ENCODE results near the gene AMOTL2. TPM values are rescaled to one million over a fixed set of nuclear protein-coding genes. Genes with fewer than 3 reads are reported as not detected.

The AMOTL2 gene
- total and polyA plus RNA-seq, 4 donors, result 4.2 to 16.7 (median 9.4) TPM

- DNase-seq (ENCODE audit: low spot score), result no peak
- H3K27me3 ChIP-seq (ENCODE audit: control insufficient read depth in 4 of 4, insufficient read depth in 4 of 4, low read length in 3 of 4), result no peaks in the 10 kb centered on the region
- no peak overlapping the region for H3K4me3 ChIP-seq (ENCODE audit: low read depth in 1 of 3, low read length in 3 of 3)
- no peak overlapping the region for H3K9ac ChIP-seq (ENCODE audit: low read depth in 1 of 2, low read length in 2 of 2)
- WGBS, result 72% methylated on average over 5 of the region's 5 CpGs
- no peaks in the 10 kb centered on the region for H3K36me3 ChIP-seq (ENCODE audit: control insufficient read depth in 4 of 4, insufficient read depth in 3 of 4, low read depth in 1 of 4, low read length in 3 of 4)
- TF ChIP-seq HNF4A (conservative IDR thresholded peaks at IDR 0.05) (no peak), FOXA1 (IDR thresholded peaks at IDR 0.05) (no peak), TAF1 (conservative IDR thresholded peaks at IDR 0.05) (no peak), EGR1 (IDR thresholded peaks at IDR 0.05; ENCODE audit: low read depth in 2 of 2) (no peak), MAX (IDR thresholded peaks at IDR 0.05) (no peak), RXRA (IDR thresholded peaks at IDR 0.05) (no peak)
- TF ChIP-seq, protein P1, sequence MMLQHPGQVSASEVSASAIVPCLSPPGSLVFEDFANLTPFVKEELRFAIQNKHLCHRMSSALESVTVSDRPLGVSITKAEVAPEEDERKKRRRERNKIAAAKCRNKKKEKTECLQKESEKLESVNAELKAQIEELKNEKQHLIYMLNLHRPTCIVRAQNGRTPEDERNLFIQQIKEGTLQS (IDR thresholded peaks at IDR 0.05), result no peak
- TF ChIP-seq, protein P2, sequence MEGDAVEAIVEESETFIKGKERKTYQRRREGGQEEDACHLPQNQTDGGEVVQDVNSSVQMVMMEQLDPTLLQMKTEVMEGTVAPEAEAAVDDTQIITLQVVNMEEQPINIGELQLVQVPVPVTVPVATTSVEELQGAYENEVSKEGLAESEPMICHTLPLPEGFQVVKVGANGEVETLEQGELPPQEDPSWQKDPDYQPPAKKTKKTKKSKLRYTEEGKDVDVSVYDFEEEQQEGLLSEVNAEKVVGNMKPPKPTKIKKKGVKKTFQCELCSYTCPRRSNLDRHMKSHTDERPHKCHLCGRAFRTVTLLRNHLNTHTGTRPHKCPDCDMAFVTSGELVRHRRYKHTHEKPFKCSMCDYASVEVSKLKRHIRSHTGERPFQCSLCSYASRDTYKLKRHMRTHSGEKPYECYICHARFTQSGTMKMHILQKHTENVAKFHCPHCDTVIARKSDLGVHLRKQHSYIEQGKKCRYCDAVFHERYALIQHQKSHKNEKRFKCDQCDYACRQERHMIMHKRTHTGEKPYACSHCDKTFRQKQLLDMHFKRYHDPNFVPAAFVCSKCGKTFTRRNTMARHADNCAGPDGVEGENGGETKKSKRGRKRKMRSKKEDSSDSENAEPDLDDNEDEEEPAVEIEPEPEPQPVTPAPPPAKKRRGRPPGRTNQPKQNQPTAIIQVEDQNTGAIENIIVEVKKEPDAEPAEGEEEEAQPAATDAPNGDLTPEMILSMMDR (IDR thresholded peaks at IDR 0.05; ENCODE audit: low read depth, low read length, missing input control), result no peak
- TF ChIP-seq, protein P3, sequence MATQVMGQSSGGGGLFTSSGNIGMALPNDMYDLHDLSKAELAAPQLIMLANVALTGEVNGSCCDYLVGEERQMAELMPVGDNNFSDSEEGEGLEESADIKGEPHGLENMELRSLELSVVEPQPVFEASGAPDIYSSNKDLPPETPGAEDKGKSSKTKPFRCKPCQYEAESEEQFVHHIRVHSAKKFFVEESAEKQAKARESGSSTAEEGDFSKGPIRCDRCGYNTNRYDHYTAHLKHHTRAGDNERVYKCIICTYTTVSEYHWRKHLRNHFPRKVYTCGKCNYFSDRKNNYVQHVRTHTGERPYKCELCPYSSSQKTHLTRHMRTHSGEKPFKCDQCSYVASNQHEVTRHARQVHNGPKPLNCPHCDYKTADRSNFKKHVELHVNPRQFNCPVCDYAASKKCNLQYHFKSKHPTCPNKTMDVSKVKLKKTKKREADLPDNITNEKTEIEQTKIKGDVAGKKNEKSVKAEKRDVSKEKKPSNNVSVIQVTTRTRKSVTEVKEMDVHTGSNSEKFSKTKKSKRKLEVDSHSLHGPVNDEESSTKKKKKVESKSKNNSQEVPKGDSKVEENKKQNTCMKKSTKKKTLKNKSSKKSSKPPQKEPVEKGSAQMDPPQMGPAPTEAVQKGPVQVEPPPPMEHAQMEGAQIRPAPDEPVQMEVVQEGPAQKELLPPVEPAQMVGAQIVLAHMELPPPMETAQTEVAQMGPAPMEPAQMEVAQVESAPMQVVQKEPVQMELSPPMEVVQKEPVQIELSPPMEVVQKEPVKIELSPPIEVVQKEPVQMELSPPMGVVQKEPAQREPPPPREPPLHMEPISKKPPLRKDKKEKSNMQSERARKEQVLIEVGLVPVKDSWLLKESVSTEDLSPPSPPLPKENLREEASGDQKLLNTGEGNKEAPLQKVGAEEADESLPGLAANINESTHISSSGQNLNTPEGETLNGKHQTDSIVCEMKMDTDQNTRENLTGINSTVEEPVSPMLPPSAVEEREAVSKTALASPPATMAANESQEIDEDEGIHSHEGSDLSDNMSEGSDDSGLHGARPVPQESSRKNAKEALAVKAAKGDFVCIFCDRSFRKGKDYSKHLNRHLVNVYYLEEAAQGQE (IDR thresholded peaks at IDR 0.05), result no peak
- H3K27ac ChIP-seq (ENCODE audit: low read depth in 1 of 2, low read length in 2 of 2), result peak overlapping the region; percentile 57 to 72
- peaks cover 18 to 71% (median 60%) of the 10 kb centered on the region in 4 donors for H3K4me1 ChIP-seq (ENCODE audit: control insufficient read depth in 4 of 4, insufficient read depth in 4 of 4, low read length in 3 of 4)
- H3K9me3 ChIP-seq (ENCODE audit: control insufficient read depth in 4 of 4, low read length in 3 of 4), result no peaks in the 10 kb centered on the region
These were observed 62.6 kb downstream of the AMOTL2 start for GRCh38 chr3:134311693-134312071.

DNA sequence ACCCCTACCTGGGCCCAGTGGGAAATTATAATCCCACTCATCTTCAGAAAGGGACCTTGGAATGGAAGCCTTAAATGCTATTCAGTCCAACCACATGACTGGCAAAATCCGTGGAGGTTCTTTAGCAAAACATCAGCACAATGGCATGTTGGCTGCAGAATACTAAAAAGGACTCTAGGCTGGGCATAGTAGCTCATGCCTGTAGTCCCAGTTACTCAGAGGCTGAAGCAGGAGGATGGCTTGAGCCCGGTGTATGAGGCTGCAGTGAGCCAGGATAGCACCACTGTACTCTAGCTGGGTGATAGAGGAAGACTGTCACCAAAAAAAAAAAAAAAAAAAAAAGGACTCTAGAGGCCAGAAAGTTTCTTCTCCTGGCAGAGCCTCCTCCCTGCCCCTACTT lies 63.0 kb downstream of the AMOTL2 start:
- WGBS, result 76% methylated on average over 2 of the region's 2 CpGs
- Histone ChIP-seq H3K36me3 (ENCODE audit: control insufficient read depth in 4 of 4, insufficient read depth in 3 of 4, low read depth in 1 of 4, low read length in 3 of 4) (no peaks in the 10 kb centered on the region), H3K4me1 (ENCODE audit: control insufficient read depth in 4 of 4, insufficient read depth in 4 of 4, low read length in 3 of 4) (peaks cover 18 to 71% (median 60%) of the 10 kb centered on the region in 4 donors), H3K9me3 (ENCODE audit: control insufficient read depth in 4 of 4, low read length in 3 of 4) (no peaks in the 10 kb centered on the region), H3K4me3 (ENCODE audit: low read depth in 1 of 3, low read length in 3 of 3) (no peak overlapping the region), H3K27ac (ENCODE audit: low read depth in 1 of 2, low read length in 2 of 2) (peak overlapping the region; percentile 57 to 72), H3K9ac (ENCODE audit: low read depth in 1 of 2, low read length in 2 of 2) (no peak overlapping the region), H3K27me3 (ENCODE audit: control insufficient read depth in 4 of 4, insufficient read depth in 4 of 4, low read length in 3 of 4) (no peaks in the 10 kb centered on the region)
- DNase-seq (ENCODE audit: low spot score), result no peak
- TF ChIP-seq HNF4G (IDR thresholded peaks at IDR 0.05) (no peak), RXRA (IDR thresholded peaks at IDR 0.05) (no peak), TAF1 (conservative IDR thresholded peaks at IDR 0.05) (no peak), YY1 (IDR thresholded peaks at IDR 0.05) (no peak), SP1 (IDR thresholded peaks at IDR 0.05) (no peak), FOXA2 (IDR thresholded peaks at IDR 0.05) (no peak), NR2F2 (IDR thresholded peaks at IDR 0.05) (no peak), MAX (IDR thresholded peaks at IDR 0.05) (no peak), JUND (IDR thresholded peaks at IDR 0.05) (no peak), EGR1 (IDR thresholded peaks at IDR 0.05; ENCODE audit: low read depth in 2 of 2) (no peak), RAD21 (IDR thresholded peaks at IDR 0.05) (no peak), GABPA (IDR thresholded peaks at IDR 0.05 in 1 of 2, conservative IDR thresholded peaks at IDR 0.05 in 1 of 2) (no peak)
- TF ChIP-seq, protein P1 (IDR thresholded peaks at IDR 0.05), result no peak
- TF ChIP-seq, protein P2 (IDR thresholded peaks at IDR 0.05; ENCODE audit: low read depth, low read length, missing input control), result no peak
- TF ChIP-seq, protein P3 (IDR thresholded peaks at IDR 0.05), result no peak
